Stimulated activated CD4-positive, alpha-beta T cell treated with anti-CD3 and anti-CD28 coated beads, TNF-alpha, amount 100 ng/mL, for 4 hours (primary cell): ENCODE measurements around the gene HYLS1.

ENCODE experiments used
- DNase-seq, 3 experiments: peaks; one replicate each; pipeline ENCODE4 v3.0.0-alpha.2; 2020; ENCODE audit warnings: low read depth in 3 of 3

HYLS1 gene

DNA sequence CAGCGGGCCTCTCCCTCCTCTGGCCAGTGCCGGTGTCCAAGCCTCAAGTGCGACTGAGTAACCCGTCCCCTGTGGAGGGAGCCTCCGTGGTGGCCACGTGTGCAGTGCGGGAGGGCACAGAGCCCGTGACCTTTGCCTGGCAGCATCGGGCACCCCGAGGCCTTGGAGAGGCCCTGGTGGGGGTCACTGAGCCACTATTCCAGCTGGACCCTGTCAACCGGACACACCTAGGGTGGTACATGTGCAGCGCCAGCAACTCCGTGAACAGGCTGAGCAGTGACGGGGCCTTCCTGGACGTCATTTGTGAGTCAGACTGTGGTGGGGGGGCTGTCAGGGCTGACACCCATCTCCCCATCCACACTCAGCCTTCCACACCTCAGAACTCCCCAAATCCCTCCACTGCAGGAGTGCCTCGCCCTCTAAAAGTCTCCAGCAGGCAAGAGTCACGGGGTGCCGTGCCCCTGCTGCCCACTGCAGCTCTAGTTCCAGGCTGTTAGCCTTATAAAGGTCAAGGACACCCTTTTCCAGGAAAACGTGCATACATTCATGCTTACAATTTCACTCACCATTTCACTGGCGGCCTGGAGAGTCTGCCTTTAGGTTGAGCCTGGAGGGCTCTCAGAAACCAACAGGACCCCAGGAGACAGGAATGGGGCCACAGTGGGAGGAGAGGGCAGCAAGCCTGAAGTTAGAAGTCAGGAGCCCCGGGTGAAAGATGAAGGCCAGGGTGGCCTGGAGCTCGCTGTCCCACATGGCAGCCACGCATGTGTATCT is 61.0 kb downstream of the HYLS1 start:
- DNase-seq, result no peak

DNA sequence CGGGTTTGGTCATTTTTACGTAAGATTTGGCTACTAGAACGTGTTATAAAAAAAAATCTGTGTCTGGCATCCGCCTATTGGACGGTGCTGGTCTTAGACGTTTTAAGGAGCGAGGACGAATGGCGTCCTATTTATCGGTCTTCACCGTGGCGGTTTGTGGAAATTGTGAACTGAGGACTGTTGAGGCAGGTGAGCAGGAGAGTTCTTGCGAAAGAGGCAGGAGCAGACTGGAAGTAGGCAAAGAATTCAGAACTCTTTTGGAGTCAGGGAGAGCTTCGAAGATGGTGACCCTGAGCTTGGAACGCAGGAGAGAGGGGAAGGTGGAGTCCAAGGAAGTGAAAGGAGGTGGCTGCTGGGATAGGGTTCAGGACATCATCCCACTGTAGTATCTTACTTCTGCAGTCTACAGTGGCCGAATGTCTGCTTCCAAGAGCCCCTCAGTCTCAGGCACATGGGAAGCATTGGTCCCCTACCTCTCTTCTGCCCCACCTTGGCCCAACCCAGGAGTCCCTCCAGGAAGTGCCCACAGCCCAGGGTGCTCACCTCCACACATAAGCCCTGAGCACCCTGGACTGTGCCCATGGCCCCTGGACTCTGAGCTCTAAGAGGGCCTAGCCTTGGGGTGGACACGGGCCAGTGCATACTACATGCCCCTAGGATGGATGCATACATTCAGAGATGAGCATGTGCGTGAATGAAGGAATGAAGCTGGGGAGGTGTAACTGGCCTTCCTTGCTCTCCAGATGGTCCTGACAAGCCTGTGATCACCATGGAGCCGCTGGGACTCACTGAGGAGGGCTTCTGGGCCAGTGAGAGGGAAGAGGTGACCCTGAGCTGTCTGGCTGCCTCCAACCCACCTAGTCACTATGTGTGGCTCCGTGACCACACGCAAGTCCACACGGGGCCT is 62.1 kb downstream of the HYLS1 start:
- no peak for DNase-seq

DNA sequence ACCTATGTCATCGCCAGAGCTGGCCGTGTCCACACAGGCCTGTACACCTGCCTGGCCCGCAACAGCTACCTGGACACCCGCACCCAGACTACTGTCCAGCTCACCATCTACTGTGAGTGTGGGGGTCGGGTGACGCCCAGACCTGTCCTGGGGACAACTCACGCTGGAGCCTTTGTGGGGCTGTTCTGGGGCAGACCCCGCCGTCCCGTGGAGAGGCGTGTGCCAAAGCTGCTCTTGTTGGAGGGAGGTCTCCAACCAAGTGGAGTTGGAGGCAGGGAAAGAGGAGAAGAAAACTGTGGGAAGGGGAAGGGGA is 62.7 kb downstream of the HYLS1 start:
- no peak for DNase-seq
